Activated naive CD8-positive, alpha-beta T cell treated with anti-CD3 and anti-CD28 coated beads, Interleukin-2, amount 50 U/mL, for 16 hours (primary cell): Measurements from ENCODE around the gene PLK1.
"Not testable (repeated sequence)": the region's sequence is repeated elsewhere in the genome, so short reads cannot be mapped to it uniquely, and the experiment has no call there.

Experiments used
- DNase-seq: peaks from one replicate; pipeline ENCODE4 v3.0.0-alpha.2; 2020; ENCODE audit warnings: low read depth, low spot score

Gene PLK1

GRCh38 chr16:23678430-23679273, at the start of gene PLK1:
PLK1 (plus strand) TSS chr16:23678889; CDS start chr16:23678933, 44 bp downstream.
- peak; percentile 46 for DNase-seq

DNA sequence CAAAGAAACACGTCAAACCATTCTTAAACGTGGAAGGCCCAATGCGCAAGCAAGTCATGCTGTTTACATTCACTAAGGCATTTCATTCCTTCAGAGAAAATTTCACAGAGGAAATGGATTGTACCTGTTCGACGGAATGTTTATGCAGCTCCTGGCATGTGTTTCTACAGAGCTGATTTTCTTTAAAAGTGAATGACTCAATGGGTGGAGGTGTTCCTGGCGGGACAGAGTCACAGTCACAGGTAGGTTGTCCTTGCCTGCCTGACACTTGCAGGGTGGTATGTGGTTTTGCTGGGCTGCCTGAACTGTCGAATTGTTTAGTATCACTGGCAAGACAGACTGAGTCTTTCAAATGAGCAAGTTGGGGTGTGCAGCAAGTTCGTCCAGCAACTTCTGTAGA, 49.2 kb upstream of the PLK1 start:
- DNase-seq = no peak

DNA sequence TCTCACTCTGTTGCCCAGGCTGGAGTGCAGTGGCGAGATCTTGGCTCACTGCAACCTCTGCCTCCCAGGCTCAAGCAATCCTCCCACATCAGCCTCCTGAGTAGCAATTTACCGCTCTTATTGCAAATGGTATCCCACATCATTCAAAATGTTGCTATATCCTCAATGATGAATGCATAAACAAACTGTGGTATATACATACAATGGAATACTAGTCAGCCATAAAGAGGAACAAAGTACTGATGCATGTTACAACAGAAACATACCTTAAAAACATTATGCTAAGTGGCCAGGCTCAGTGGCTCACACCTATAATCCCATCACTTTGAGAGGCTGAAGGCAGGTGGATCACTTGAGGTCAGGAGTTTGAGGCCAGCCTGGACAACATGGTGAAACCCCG, 46.8 kb upstream of the PLK1 start:
- not testable (repeated sequence) for DNase-seq

- DNase-seq = no peak
Measured at GRCh38 chr16:23634461-23635036, 44.1 kb upstream of the PLK1 start.

DNA sequence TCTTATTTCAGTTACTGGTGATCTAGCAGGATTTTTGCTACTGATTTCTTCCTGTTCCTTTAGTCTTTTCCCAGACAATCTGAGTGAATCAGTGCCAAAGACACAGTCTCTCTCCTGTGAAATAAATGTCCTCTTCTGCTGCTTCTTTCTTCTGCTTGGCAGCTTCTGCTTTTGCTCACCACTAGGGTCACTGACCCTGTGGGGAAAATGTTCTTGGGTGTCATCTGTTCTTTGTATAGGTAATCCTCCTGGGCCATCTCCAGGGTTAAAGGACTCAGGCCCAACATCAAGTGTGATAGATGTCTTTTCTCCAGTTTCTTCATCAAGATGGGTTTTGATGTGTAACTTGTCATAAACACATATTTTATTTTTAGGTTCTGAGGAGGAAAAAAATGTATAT, 42.7 kb upstream of the PLK1 start:
- no peak for DNase-seq

GRCh38 chr16:23640615-23640930, 38.1 kb upstream of the PLK1 start:
- no peak for DNase-seq

- peak; percentile 68 for DNase-seq
Measured at GRCh38 chr16:23640931-23641765, 37.5 kb upstream of the PLK1 start, which contains the start of the genes DCTN5 and PALB2. DCTN5 (plus strand) TSS chr16:23641466; CDS start chr16:23641543, 77 bp downstream. PALB2 (minus strand) TSS chr16:23641310; CDS start chr16:23641157, 153 bp downstream.

DNA sequence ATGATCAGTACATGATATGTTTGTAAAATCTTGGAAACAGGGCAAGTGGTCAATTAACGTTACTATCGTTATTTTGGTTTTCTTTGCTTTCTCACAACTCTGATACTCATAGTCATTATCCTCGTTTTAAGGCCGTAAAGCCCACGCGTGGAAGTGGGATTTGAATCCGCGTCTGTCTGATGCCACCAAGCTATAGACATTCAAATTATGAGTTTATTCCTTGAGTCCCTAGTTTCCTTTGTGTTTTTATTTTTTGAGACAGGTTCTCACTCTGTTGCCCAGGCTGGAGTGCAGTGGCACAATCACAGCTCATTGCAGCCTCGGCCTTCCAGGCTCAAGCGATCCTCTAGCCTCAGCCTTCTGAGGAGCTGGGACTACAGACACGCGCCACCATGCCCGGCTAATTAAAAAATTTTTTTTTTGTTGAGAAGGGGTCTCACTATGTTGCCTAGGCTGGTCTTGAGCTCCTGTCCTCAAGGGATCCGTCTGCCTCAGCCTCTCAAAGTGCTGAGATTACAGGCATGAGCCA, 36.4 kb upstream of the PLK1 start:
- DNase-seq = no peak

- DNase-seq = no peak
Measured at GRCh38 chr16:23650674-23651416, 27.8 kb upstream of the PLK1 start.

- DNase-seq = no peak
Measured at GRCh38 chr16:23651943-23652468, 26.7 kb upstream of the PLK1 start.

DNA sequence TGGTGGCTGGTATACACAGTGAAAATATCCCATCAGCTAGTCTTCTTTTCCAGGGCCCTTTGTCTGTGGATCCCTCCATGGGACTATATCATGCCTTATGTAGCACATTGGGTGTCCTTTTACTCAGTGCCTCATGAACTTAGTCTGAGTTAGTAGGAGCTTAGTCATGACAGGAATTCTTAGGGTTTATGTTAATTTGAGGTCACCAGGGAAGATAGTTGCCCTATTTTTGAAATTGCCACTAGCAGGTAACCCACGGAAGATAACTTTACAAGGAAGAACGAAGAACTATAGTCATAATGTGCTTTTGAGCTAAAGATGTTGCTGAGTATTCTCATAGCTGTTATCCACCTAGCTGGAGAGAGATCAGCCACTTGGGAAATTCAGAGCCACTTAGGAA, 14.8 kb upstream of the PLK1 start:
- DNase-seq = no peak

DNA sequence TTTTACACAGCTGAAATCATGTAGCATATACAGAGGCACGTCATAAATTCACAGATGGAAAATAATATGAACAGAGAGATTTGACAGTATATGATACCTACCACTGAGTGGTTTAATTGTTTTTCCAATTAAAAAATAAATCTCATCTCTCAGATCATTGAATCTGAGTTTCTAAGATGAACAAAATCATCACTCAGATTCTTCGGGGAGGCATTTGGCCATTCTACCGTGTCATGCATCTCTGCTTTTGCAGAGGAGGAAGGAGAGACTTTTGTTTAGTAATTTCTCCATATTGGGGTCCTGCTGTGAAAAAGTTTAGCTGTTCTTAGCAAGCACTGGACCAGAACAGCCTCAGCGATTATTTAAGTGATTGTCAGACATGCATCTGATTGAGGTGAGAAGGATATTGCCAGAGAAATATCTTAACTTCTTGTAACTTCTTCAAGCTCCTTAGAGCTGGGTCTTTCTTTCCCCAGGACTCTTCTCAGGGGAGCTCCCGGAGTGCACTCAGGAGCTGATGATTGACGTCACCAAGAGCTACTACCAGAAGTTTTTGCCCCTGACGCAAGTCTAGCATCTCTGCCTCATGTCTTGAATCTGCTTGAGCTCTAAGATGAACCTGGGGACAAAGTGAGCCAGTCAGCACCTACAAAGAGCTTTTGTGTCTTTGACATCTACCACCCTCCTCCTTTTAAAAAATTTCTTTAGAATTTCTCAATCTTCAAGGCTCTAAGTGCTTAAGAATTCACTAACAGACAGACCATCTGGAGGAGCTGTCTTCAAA, 11.9 kb upstream of the PLK1 start:
- DNase-seq = no peak

- no peak for DNase-seq
Measured at GRCh38 chr16:23667355-23667659, 11.4 kb upstream of the PLK1 start.

DNA sequence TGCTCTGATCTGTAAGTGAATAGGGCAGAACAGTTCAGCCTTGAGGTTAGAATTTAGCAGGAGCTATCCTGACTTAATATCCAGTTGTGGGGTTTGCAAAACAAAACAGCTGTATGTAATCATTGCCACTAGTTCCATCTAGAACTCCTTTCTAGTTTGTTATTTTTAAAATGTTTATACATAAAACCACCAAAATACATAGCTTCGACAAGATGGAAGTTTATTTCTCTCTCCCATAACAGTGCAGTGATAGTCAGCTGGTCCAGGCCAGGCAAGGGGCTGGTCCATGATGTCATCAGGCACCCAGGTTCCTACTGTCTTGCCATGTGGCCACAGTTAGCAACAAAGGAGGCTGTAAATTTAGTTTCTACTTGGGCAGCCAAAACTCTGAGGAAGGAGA, 10.5 kb upstream of the PLK1 start:
- DNase-seq = no peak

GRCh38 chr16:23668873-23669272, 9.8 kb upstream of the PLK1 start:
- no peak for DNase-seq

- DNase-seq = no peak
Measured at GRCh38 chr16:23670137-23670776, 8.4 kb upstream of the PLK1 start.

- no peak for DNase-seq
Measured at GRCh38 chr16:23673971-23674614, 4.6 kb upstream of the PLK1 start.

- DNase-seq = no peak
Measured at GRCh38 chr16:23676924-23677480, 1.7 kb upstream of the PLK1 start.
